Spleen (tissue), 11 donors: Measurements from ENCODE around the gene PERM1. TPM values are rescaled to one million over a fixed set of nuclear protein-coding genes. Genes with fewer than 3 reads are reported as not detected.

ENCODE experiments used
- DNase-seq: peaks from one replicate; pipeline ENCODE4 v3.0.0-alpha.2; 2020
- H3K27ac ChIP-seq, 8 donors: fragments of 200-600 bp; sonication (generic) in 7 of 8; 1 replicate in 4 of 8; 2 replicates in 4 of 8; pipeline versions ENCODE4 v1.5.0 to v1.8.0; 2016 to 2021; ENCODE audit warnings: inconsistent platforms in 4 of 8, mild to moderate bottlenecking in 4 of 8, moderate library complexity in 1 of 8
- H3K27me3 ChIP-seq, 7 donors: fragments of 200-600 bp; sonication (generic) in 6 of 7; replicated peaks in 1 of 7; 1 replicate in 4 of 7; 2 replicates in 3 of 7; pipeline versions ENCODE4 v1.5.0 to v1.8.0; 2016 to 2021; ENCODE audit warnings: inconsistent platforms in 3 of 7, mild to moderate bottlenecking in 1 of 7
- H3K36me3 ChIP-seq, 6 donors: fragments of 200-600 bp; sonication (generic) in 5 of 6; 1 replicate in 4 of 6; 2 replicates in 2 of 6; pipeline versions ENCODE4 v1.5.0 to v1.8.0; 2016 to 2021; ENCODE audit warnings: inconsistent platforms in 2 of 6
- H3K4me1 ChIP-seq, 6 donors: fragments of 200-600 bp; sonication (generic) in 5 of 6; 1 replicate in 3 of 6; 2 replicates in 3 of 6; pipeline versions ENCODE4 v1.5.0 to v1.8.0; 2016 to 2021; ENCODE audit warnings: inconsistent platforms in 3 of 6
- H3K4me3 ChIP-seq, 8 donors: fragments of 200-600 bp; sonication (generic) in 7 of 8; 1 replicate in 4 of 8; 2 replicates in 4 of 8; pipeline versions ENCODE4 v1.5.0 to v1.8.0; 2016 to 2021; ENCODE audit warnings: inconsistent platforms in 4 of 8, mild to moderate bottlenecking in 4 of 8, moderate library complexity in 2 of 8
- H3K9me3 ChIP-seq, 8 donors: fragments of 200-600 bp; sonication (generic) in 7 of 8; 1 replicate in 4 of 8; 2 replicates in 4 of 8; pipeline versions ENCODE4 v1.5.0 to v1.8.0; 2016 to 2021; ENCODE audit warnings: inconsistent platforms in 4 of 8
- POLR2A ChIP-seq, 3 donors: fragments of 450-650 bp; IDR thresholded peaks; one replicate each; pipeline ENCODE4 v1.5.1; 2017; ENCODE audit warnings: antibody characterized with exemption in 3 of 3, mild to moderate bottlenecking in 1 of 3
- POLR2AphosphoS5 ChIP-seq, 3 donors: sonication (generic); formaldehyde crosslinking; IDR thresholded peaks; one replicate each; pipeline ENCODE4 v1.5.1; 2017; ENCODE audit warnings: antibody characterized with exemption in 3 of 3
- WGBS, 5 donors: extraction: QIAGEN DNeasy Blood & Tissue Kit in 3 of 5; methylation state at CpG; one replicate each; pipeline versions ENCODE4 v1.1.5 to v1.1.7; 2013 to 2018; 5-methylcytosine and 5-hydroxymethylcytosine counted together
- intact Hi-C: fragments of 100-400 bp; cut with DNase I; formaldehyde crosslinking; loops from one replicate; pipeline ENCODE4 v1.15.0; 2023; ENCODE audit warnings: low total_unique reads
- polyA plus RNA-seq, 3 donors: library from polyadenylated mRNA; stranded (reverse); fragments of 200-250 nt; gene quantifications; one replicate each; pipeline ENCODE4 v1.2.1, GENCODE V29; 2013
- total RNA-seq, 7 donors: library from RNA; depleted of rRNA in 3 of 7; stranded (reverse); fragments of >200 nt in 3 of 7; fragmentation: NEBNext Ultra II Directional in 4 of 7; extraction: Animal tissue kit (Norgen Biotek cat#: 25700) in 4 of 7; gene quantifications; one replicate each; pipeline versions ENCODE4 v1.1.0 to v1.2.1, GENCODE V29; 2016 to 2021
- TF ChIP-seq, protein P1 (sequence below), 11 experiments: fragments of 200-600 bp in 7 of 11; fragments of 450-650 bp in 4 of 11; sonication (generic) in 4 of 11; IDR thresholded peaks in 8 of 11; conservative IDR thresholded peaks in 3 of 11; 1 replicate in 7 of 11; 2 replicates in 4 of 11; pipeline versions ENCODE4 v1.4.0 to v1.8.0; 2016 to 2021; ENCODE audit warnings: antibody characterized with exemption in 11 of 11, inconsistent platforms in 4 of 11, mild to moderate bottlenecking in 1 of 11
- donor health status: healthy with polysubstance abuse.
- donor health status: DM: no; HTN: no; CAD: no; lungs with moderate emphysema.
- donor health status: DM: no; HTN: no; CAD: no.
- donor health status: Bipolar disorder and iron deficiency.
- donor health status: healthy.
- donor health status: DM: no; HTN: no; CAD: no.
- donor health status: DM: yes; HTN: yes; CAD: no.

PERM1 gene
- total and polyA plus RNA-seq, 10 donors: 0.20 to 0.85 (median 0.50) TPM; not detected in 4

DNA sequence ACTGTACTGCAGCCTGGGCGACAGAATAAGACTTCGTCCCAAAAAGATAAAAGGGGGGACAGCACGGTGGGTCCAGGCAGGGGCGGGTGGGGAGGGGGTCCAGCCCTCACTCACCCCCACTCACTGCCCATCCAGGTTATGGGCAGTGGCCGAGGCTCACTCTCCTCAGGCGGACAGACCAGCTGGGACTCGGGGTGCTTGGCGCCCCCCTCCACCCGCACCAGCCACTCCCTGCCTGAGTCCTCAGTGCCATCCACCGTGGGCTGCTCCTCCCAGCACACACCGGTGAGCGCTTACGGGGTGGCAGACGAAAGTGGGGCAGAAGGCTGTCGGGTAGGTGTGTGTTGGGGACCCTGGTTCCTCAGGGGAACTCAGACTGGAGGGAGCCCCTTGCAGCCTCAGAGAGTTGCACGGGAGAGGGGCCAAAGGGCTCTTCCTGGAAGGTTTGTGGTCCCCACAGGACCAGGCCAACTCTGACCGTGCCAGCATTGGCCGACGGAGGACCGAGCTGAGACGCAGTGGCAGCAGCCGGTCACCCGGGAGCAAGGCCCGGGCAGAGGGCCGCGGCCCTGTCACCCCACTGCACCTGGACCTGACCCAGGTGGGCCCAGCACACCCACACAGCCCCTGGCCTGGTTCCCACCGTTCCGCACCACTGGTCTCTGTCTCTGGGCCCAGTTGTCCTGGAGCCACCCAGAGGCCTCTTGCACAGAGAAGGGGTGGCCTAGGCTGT, 9.0 kb downstream of the PERM1 start:
- WGBS, 5 donors: 81 to 87% (median 83%) methylated on average over 11 to 28 of the region's 28 CpGs
- Histone ChIP-seq H3K9me3 (no peaks in the 10 kb centered on the region), H3K4me3 (no peak overlapping the region), H3K27ac (no peak overlapping the region), H3K27me3 (peaks cover 10 to 86% (median 59%) of the 10 kb centered on the region in 7 donors), H3K36me3 (no peaks in the 10 kb centered on the region), H3K4me1 (peaks cover 5 to 15% (median 9%) of the 10 kb centered on the region in 6 donors)
- no peak for TF ChIP-seq POLR2AphosphoS5 (IDR thresholded peaks at IDR 0.05)
- TF ChIP-seq POLR2A (IDR thresholded peaks at IDR 0.05): no peak
- TF ChIP-seq, protein P1, sequence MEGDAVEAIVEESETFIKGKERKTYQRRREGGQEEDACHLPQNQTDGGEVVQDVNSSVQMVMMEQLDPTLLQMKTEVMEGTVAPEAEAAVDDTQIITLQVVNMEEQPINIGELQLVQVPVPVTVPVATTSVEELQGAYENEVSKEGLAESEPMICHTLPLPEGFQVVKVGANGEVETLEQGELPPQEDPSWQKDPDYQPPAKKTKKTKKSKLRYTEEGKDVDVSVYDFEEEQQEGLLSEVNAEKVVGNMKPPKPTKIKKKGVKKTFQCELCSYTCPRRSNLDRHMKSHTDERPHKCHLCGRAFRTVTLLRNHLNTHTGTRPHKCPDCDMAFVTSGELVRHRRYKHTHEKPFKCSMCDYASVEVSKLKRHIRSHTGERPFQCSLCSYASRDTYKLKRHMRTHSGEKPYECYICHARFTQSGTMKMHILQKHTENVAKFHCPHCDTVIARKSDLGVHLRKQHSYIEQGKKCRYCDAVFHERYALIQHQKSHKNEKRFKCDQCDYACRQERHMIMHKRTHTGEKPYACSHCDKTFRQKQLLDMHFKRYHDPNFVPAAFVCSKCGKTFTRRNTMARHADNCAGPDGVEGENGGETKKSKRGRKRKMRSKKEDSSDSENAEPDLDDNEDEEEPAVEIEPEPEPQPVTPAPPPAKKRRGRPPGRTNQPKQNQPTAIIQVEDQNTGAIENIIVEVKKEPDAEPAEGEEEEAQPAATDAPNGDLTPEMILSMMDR (IDR thresholded peaks at IDR 0.05 in 8 of 11, conservative IDR thresholded peaks at IDR 0.05 in 3 of 11): no peak
- intact Hi-C loops: no loop called here
- DNase-seq: no peak

DNA sequence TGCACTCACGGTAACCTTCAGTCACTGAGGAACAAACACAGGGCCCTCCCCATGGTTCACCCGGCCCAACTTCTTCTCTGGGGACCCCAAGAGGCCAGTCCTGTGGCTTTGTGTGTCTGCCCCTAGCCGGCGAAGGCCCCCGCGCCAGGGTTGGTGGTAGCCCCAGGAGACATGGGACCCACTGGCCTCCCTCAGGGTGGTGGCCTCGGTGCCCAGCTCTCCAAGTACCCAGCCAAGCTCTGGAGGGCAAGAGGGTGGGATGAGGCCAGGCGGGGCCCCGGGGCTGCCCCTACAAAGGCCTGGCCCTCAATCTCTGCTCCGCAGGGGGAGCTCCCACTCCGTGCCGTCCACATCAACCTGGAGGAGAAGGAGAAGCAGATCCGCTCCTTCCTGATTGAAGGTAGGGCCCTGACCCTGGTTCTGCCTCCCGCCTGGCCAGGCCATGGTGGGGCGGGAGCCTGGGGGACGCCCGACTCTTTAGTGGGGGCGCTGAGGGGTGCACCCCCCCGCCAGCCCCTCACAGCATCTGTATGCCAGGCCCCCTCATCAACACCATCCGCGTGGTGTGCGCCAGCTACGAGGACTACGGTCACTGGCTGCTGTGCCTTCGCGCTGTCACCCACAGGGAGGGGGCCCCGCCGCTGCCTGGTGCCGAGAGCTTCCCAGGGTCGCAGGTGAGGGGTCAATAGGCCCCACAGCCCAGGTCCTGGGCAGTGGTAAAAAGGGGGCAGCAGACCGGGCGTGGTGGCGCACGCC, 10.0 kb downstream of the PERM1 start:
- Histone ChIP-seq H3K27me3 (peaks cover 10 to 95% (median 59%) of the 10 kb centered on the region in 7 donors), H3K36me3 (no peaks in the 10 kb centered on the region)
- intact Hi-C loops: no loop called here

DNA sequence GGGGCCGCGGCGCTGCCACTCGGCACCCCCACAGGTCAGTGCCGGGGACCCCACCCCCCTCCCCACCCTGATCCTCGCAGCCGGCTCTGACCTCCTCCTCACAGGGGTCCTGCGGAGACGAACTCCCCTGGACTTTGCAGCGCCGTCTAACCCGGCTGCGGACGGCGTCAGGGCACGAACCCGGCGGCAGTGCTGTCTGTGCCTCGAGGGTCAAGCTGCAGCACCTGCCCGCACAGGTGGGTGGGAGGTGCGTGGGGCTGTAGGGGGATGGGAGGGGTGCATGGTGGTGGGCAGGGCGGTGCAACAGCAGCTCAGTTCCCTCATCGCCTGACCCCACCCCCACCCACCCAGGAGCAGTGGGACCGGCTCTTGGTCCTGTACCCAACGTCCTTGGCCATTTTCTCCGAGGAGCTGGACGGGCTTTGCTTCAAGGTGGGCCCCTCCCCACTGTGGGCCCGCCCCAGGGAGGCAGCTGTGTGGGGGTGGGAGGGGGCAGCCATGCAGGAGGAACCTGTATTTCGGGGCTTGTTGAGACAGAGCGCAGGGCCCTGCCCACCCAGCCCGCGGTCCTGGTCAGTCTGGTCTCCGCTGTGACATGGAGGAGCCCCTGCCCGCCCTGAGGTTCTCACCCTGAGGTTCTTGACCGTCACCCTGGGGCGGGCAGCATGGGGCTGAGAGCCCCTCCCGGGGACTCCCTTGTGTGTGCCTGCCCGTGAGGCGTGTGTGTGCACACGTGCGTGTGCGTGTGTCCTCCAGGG, 10.7 kb downstream of the PERM1 start:
- TF ChIP-seq POLR2AphosphoS5 (IDR thresholded peaks at IDR 0.05) (no peak), POLR2A (IDR thresholded peaks at IDR 0.05) (no peak)
- TF ChIP-seq, protein P1 (IDR thresholded peaks at IDR 0.05 in 8 of 11, conservative IDR thresholded peaks at IDR 0.05 in 3 of 11): no peak
- intact Hi-C loops: no loop called here
- H3K27ac ChIP-seq: no peak overlapping the region
- WGBS, 5 donors: 40 to 54% (median 50%) methylated on average over 20 to 42 of the region's 42 CpGs
- no peaks in the 10 kb centered on the region for H3K36me3 ChIP-seq
- H3K4me1 ChIP-seq: peaks cover 11 to 29% (median 19%) of the 10 kb centered on the region in 6 donors
- peak; percentile 70 for DNase-seq
- H3K4me3 ChIP-seq: no peak overlapping the region
- peaks cover 10 to 99% (median 57%) of the 10 kb centered on the region in 7 donors for H3K27me3 ChIP-seq
- H3K9me3 ChIP-seq: no peaks in the 10 kb centered on the region

More for the DNA sequence above, 10.0 kb downstream of the PERM1 start:
- no peak for DNase-seq
- Histone ChIP-seq H3K4me3 (no peak overlapping the region), H3K4me1 (peaks cover 9 to 25% (median 15%) of the 10 kb centered on the region in 6 donors), H3K27ac (no peak overlapping the region), H3K9me3 (no peaks in the 10 kb centered on the region)
- 75 to 85% (median 80%) methylated on average over 26 to 34 of the region's 34 CpGs for WGBS, 5 donors
- TF ChIP-seq, protein P1 (IDR thresholded peaks at IDR 0.05 in 8 of 11, conservative IDR thresholded peaks at IDR 0.05 in 3 of 11): no peak
- TF ChIP-seq POLR2AphosphoS5 (IDR thresholded peaks at IDR 0.05): no peak
- no peak for TF ChIP-seq POLR2A (IDR thresholded peaks at IDR 0.05)
